GM12878 (cell line): ENCODE data around the gene ZC3H7B. TPM values are rescaled to one million over a fixed set of nuclear protein-coding genes. Genes with fewer than 3 reads are reported as not detected.

Experiments used
- ATAC-seq: fragments of 200-7000 bp; cut with Tn5 transposase; 3 replicates; pipeline ENCODE4 v1.9.1; 2020; ENCODE audit warnings: mild to moderate bottlenecking, moderate library complexity
- BruUV-seq: library from RNA; stranded (reverse); fragments of 400-500 nt; replicated peaks from 2 replicates; lab custom pipeline; 2021; lab: Mats Ljungman, UMichigan
- CTCF ChIA-PET: fragments of 300-600 bp; sonication (Branson Sonifier 250); formaldehyde crosslinking; extraction: SDS; loops from one replicate; lab custom pipeline; 2021; ENCODE audit warnings: inconsistent platforms; lab: Yijun Ruan, JAX
- POLR2A ChIA-PET: fragments of 350-600 bp; formaldehyde crosslinking; extraction: SDS; loops from one replicate; lab custom pipeline; 2021; ENCODE audit warnings: inconsistent platforms; lab: Charles Lee
- RAD21 ChIA-PET: fragments of 300-600 bp; sonication (Branson Sonifier 250); formaldehyde crosslinking; loops from one replicate; lab custom pipeline; 2023; ENCODE audit warnings: antibody characterized with exemption; ENCODE audit not compliant: unreplicated experiment; lab: Charles Lee
- SMC1A ChIA-PET: fragments of 300-600 bp; sonication (Branson Sonifier 250); formaldehyde crosslinking; loops from one replicate; lab custom pipeline; 2023; ENCODE audit not compliant: unreplicated experiment, uncharacterized antibody; lab: Charles Lee
- DNase-seq: peaks from one replicate; pipeline ENCODE4 v3.0.0-alpha.2; 2011; ENCODE audit warnings: low read depth, low spot score
- FAIRE-seq: peaks from 3 replicates; lab custom pipeline; 2011; peaks lifted over from hg19 to GRCh38; lab: Jason Lieb, UNC
- H2AFZ ChIP-seq: 2 replicates; pipeline ENCODE4 v1.6.0; 2011; ENCODE audit warnings: low read depth, low read length, control low read depth; ENCODE audit not compliant: control insufficient read depth
- H3K27ac ChIP-seq: 2 replicates; pipeline ENCODE4 v1.5.1; 2011; ENCODE audit warnings: control low read depth; ENCODE audit not compliant: control insufficient read depth, insufficient read depth
- H3K27me3 ChIP-seq, 2 experiments: replicated peaks in 1 of 2; 2 replicates each; pipeline versions ENCODE4 v1.6.0 to v1.6.1; 2011; ENCODE audit warnings: low read length in 1 of 2; ENCODE audit not compliant: control insufficient read depth in 2 of 2, insufficient read depth in 2 of 2
- H3K36me3 ChIP-seq, 2 experiments: 2 replicates each; pipeline ENCODE4 v1.5.1; 2011; ENCODE audit warnings: low read length in 1 of 2; ENCODE audit not compliant: control insufficient read depth in 2 of 2, insufficient read depth in 2 of 2
- H3K4me1 ChIP-seq: 2 replicates; pipeline ENCODE4 v1.6.1; 2011; ENCODE audit warnings: mild to moderate bottlenecking, low read length, moderate library complexity, mixed read lengths; ENCODE audit not compliant: control insufficient read depth, insufficient read depth
- H3K4me2 ChIP-seq: 2 replicates; pipeline ENCODE4 v1.6.0; 2011; ENCODE audit warnings: control low read depth; ENCODE audit not compliant: control insufficient read depth, insufficient read depth
- H3K4me3 ChIP-seq: fragments of 200-600 bp; sonication (generic); 2 replicates; pipeline ENCODE4 v1.5.1; 2016
- H3K79me2 ChIP-seq: 2 replicates; pipeline ENCODE4 v1.6.0; 2011; ENCODE audit warnings: low read length; ENCODE audit not compliant: control insufficient read depth, insufficient read depth
- H3K9ac ChIP-seq: 2 replicates; pipeline ENCODE4 v1.8.0; 2011; ENCODE audit warnings: low read length, control low read depth, mixed read lengths; ENCODE audit not compliant: control insufficient read depth, insufficient read depth
- H3K9me3 ChIP-seq: replicated peaks from 3 replicates; pipeline ENCODE4 v1.5.1; 2011; ENCODE audit warnings: mild to moderate bottlenecking, low read length; ENCODE audit not compliant: control insufficient read depth, insufficient read depth
- H4K20me1 ChIP-seq: 2 replicates; pipeline ENCODE4 v1.6.0; 2011; ENCODE audit not compliant: control insufficient read depth, insufficient read depth
- CBX5 ChIP-seq: sonication (generic); IDR thresholded peaks from 2 replicates; pipeline ENCODE4 v1.6.1; 2016; ENCODE audit warnings: low read depth, moderate library complexity, mild to moderate bottlenecking, inconsistent platforms
- CEBPZ ChIP-seq: fragments of 150-350 bp; IDR thresholded peaks from 2 replicates; pipeline ENCODE4 v1.6.1; 2016; ENCODE audit warnings: low read depth, low read length
- CHD2 ChIP-seq: IDR thresholded peaks from 2 replicates; pipeline ENCODE4 v1.6.1; 2011; ENCODE audit warnings: low read depth, low read length, improper control_type of control experiment, borderline replicate concordance
- EED ChIP-seq: sonication (generic); IDR thresholded peaks from 2 replicates; pipeline ENCODE4 v1.6.1; 2016; ENCODE audit warnings: antibody characterized with exemption, low read depth
- EP300 ChIP-seq, 2 experiments: fragments of 150-350 bp in 1 of 2; IDR thresholded peaks; 2 replicates each; pipeline ENCODE4 v1.6.1; 2011 to 2012; ENCODE audit warnings: low read depth in 2 of 2, low read length in 2 of 2, borderline replicate concordance in 1 of 2, improper control_type of control experiment in 1 of 2, inconsistent platforms in 1 of 2; ENCODE audit not compliant: control insufficient read depth in 1 of 2
- ETV6 ChIP-seq, 2 experiments: fragments of 450-650 bp in 1 of 2; IDR thresholded peaks in 1 of 2; conservative IDR thresholded peaks in 1 of 2; 2 replicates each; pipeline ENCODE4 v1.6.1; 2014; ENCODE audit warnings: antibody characterized with exemption in 1 of 2, borderline replicate concordance in 1 of 2, low read depth in 1 of 2, mild to moderate bottlenecking in 1 of 2, moderate library complexity in 1 of 2
- IKZF1 ChIP-seq: fragments of 450-650 bp; conservative IDR thresholded peaks from 2 replicates; pipeline ENCODE4 v1.6.1; 2017; ENCODE audit warnings: antibody characterized with exemption, mild to moderate bottlenecking
- JUNB ChIP-seq: IDR thresholded peaks from 2 replicates; pipeline ENCODE4 v1.6.1; 2016; ENCODE audit warnings: antibody characterized with exemption, mild to moderate bottlenecking
- PAX5 ChIP-seq: IDR thresholded peaks from 2 replicates; pipeline ENCODE4 v1.6.1; 2011; ENCODE audit warnings: low read depth, low read length, borderline replicate concordance
- PBX3 ChIP-seq: IDR thresholded peaks from 2 replicates; pipeline ENCODE4 v1.6.1; 2011; ENCODE audit warnings: mild to moderate bottlenecking, low read depth, low read length, moderate library complexity; ENCODE audit not compliant: insufficient replicate concordance
- PKNOX1 ChIP-seq: fragments of 450-650 bp; IDR thresholded peaks from 2 replicates; pipeline ENCODE4 v1.6.1; 2016; ENCODE audit warnings: mild to moderate bottlenecking
- RELA ChIP-seq: fragments of 450-650 bp; IDR thresholded peaks from 2 replicates; pipeline ENCODE4 v1.8.0; 2014; ENCODE audit warnings: borderline replicate concordance; ENCODE audit not compliant: partially characterized antibody
- TARDBP ChIP-seq: IDR thresholded peaks from 2 replicates; pipeline ENCODE4 v1.6.1; 2016; ENCODE audit warnings: borderline replicate concordance
- ZNF592 ChIP-seq: fragments of 450-650 bp; IDR thresholded peaks from 2 replicates; pipeline ENCODE4 v1.6.1; 2017; ENCODE audit warnings: mild to moderate bottlenecking, moderate library complexity
- ZSCAN29 ChIP-seq: fragments of 450-650 bp; IDR thresholded peaks from 2 replicates; pipeline ENCODE4 v1.6.1; 2017; ENCODE audit warnings: mild to moderate bottlenecking, moderate library complexity
- WGBS: methylation state at CpG from one replicate; pipeline ENCODE4 v1.1.6; 2016; ENCODE audit warnings: low lambda C conversion rate; ENCODE audit not compliant: insufficient replicate concordance, insufficient coverage; ENCODE audit errors: missing lambda C conversion rate; 5-methylcytosine and 5-hydroxymethylcytosine counted together
- in situ Hi-C: fragments of 300-500 bp; cut with MboI; formaldehyde crosslinking; loops from 9 replicates; pipeline ENCODE4 v1.14.3; 2018; ENCODE audit warnings: mixed read lengths
- intact Hi-C: fragments of 100-400 bp; cut with micrococcal nuclease; formaldehyde crosslinking; loops from one replicate; pipeline ENCODE4 v1.14.2; 2022; ENCODE audit not compliant: unreplicated experiment
- polyA plus RNA-seq, 11 experiments: library from polyadenylated mRNA; depleted of rRNA in 4 of 11; unstranded in 6 of 11; stranded (reverse) in 5 of 11; fragments of >200 nt; fragmentation: Nextera tagmentation in 4 of 11; fragmentation: Illumina TruSeq in 1 of 11; extraction: Ambion mirVana in 4 of 11; extraction: Trizol in 1 of 11; gene quantifications; 1 replicate in 1 of 11; 2 replicates in 10 of 11; pipeline versions ENCODE4 v1.2.1 to v1.2.3, GENCODE V29; 2011 to 2016; ENCODE audit warnings: inconsistent platforms in 2 of 11, missing spikeins in 2 of 11, low read depth in 1 of 11
- total RNA-seq, 4 experiments: library from RNA; depleted of rRNA in 3 of 4; stranded (reverse); fragments of >200 nt in 3 of 4; fragmentation: Illumina TruSeq in 1 of 4; extraction: Trizol in 1 of 4; gene quantifications; 2 replicates each; pipeline versions ENCODE4 v1.2.1 to v1.2.3, GENCODE V29; 2013 to 2021

Gene ZC3H7B
- total and polyA plus RNA-seq, 10 of the 15 experiments (the other 5 are each of a cell fraction or from before 2014, with no cell fraction given), result 0.26 to 52.3 (median 22.4) TPM

- ChIA-PET POLR2A (interaction anchor here (0.6 kb wide), 1 partner anchor 408 kb away, joined by 3 read pairs; no protein-coding TSS in a partner anchor), CTCF (no interaction called here)
- no TSS peak for BruUV-seq
These were observed 63.6 kb downstream of the ZC3H7B start for GRCh38 chr22:41364955-41365354.

More at GRCh38 chr22:41364955-41365354, 63.6 kb downstream of the ZC3H7B start:
- H3K4me1 ChIP-seq, result no peaks in the 10 kb centered on the region
- in situ Hi-C loops, result no loop called here
- no peaks in the 10 kb centered on the region for H3K9me3 ChIP-seq
- no peak overlapping the region for H3K9ac ChIP-seq
- RAD21 ChIA-PET, result no interaction called here
- 65% methylated on average over 8 of the region's 8 CpGs for WGBS
- FAIRE-seq (no peak), ATAC-seq (no peak)
- H3K79me2 ChIP-seq, result no peaks in the 10 kb centered on the region
- intact Hi-C loops, result no loop called here
- H4K20me1 ChIP-seq, result no peaks in the 10 kb centered on the region
- TF ChIP-seq PAX5 (no peak), ZNF592 (no peak), IKZF1 (no peak), CBX5 (no peak), PKNOX1 (no peak), PBX3 (no peak), ETV6 (conservative IDR thresholded peaks at IDR 0.05 in 1 of 2, IDR thresholded peaks at IDR 0.05 in 1 of 2; ENCODE audit: borderline replicate concordance in 1 of 2, low read depth in 1 of 2) (no peak), TARDBP (no peak), CEBPZ (no peak), EP300 (IDR thresholded peaks at IDR 0.05; ENCODE audit: borderline replicate concordance in 1 of 2, control insufficient read depth in 1 of 2, low read depth in 2 of 2, low read length in 2 of 2) (no peak), ZSCAN29 (no peak), JUNB (no peak), RELA (no peak), EED (no peak), CHD2 (no peak)
- TF ChIP-seq, all 136 proteins: peak for 0
- no peak overlapping the region for H3K4me2 ChIP-seq
- no peak overlapping the region for H2AFZ ChIP-seq
- no peak overlapping the region for H3K4me3 ChIP-seq
- peaks cover 0 to 3% of the 10 kb centered on the region in 2 experiments; a peak in 1 of 4 replicates for H3K27me3 ChIP-seq
- DNase-seq, result no peak
- no peak overlapping the region for H3K27ac ChIP-seq
- no peaks in the 10 kb centered on the region for H3K36me3 ChIP-seq
- SMC1A ChIA-PET, result interaction anchor here (0.6 to 1.5 kb wide), 2 partner anchors 11 to 75 kb away, joined by 3 read pairs; no protein-coding TSS in a partner anchor
